ENCODE results near the gene BPIFA1.

DNA sequence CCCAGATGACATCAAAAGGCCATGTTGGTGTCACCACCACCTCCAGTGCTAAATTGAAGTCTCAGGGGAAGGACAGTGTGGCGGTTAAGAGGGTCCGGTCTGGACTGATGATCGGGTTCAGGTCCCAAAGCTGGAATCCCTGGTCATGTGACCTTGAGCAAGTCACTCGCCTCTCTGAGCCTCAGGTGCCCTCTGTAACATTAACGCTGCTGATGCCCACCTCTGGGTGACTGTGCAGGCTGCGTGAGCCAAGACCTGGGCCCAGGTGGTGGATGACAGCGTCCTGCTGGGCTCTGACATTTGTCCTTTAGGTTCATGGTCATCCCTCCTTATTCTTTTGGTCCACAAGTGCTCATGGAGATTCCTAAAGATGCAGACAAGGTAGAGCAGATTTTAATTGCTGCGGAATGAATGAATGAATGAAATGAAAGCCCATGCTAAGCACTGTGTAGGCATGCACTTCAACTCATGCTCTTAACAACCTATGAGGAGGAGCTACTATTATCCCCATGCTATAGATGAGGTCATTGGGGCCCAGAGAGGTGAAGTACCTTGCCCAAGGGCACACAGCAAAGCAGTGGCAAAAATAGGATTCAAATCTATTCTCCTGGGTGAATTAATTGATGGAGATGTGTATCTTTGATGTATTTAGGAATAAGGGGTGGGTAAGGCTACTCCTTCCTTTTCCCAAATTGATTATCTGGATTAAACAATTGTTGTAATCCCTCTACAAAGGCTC lies 46.6 kb downstream of the BPIFA1 start:
- TF ChIP-seq, protein P1, sequence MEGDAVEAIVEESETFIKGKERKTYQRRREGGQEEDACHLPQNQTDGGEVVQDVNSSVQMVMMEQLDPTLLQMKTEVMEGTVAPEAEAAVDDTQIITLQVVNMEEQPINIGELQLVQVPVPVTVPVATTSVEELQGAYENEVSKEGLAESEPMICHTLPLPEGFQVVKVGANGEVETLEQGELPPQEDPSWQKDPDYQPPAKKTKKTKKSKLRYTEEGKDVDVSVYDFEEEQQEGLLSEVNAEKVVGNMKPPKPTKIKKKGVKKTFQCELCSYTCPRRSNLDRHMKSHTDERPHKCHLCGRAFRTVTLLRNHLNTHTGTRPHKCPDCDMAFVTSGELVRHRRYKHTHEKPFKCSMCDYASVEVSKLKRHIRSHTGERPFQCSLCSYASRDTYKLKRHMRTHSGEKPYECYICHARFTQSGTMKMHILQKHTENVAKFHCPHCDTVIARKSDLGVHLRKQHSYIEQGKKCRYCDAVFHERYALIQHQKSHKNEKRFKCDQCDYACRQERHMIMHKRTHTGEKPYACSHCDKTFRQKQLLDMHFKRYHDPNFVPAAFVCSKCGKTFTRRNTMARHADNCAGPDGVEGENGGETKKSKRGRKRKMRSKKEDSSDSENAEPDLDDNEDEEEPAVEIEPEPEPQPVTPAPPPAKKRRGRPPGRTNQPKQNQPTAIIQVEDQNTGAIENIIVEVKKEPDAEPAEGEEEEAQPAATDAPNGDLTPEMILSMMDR (IDR thresholded peaks at IDR 0.05), result no peak
- no peak for TF ChIP-seq POLR2A (IDR thresholded peaks at IDR 0.05)
- no peak for TF ChIP-seq EP300 (IDR thresholded peaks at IDR 0.05)

Data from tibial nerve (tissue), 4 donors.